H54 (cell line): ENCODE measurements around the gene HTR7.
"Not testable (repeated sequence)": the region's sequence is repeated elsewhere in the genome, so short reads cannot be mapped to it uniquely, and the experiment has no call there.

Source experiments
- DNase-seq: peaks from one replicate; pipeline ENCODE4 v3.0.0; 2011; ENCODE audit warnings: low spot score, mixed read lengths; ENCODE audit not compliant: insufficient read length
- FAIRE-seq: peaks from 3 replicates; lab custom pipeline; 2011; peaks lifted over from hg19 to GRCh38; lab: Jason Lieb, UNC
- POLR2A ChIP-seq: IDR thresholded peaks from 2 replicates; pipeline ENCODE4 v1.6.1; 2011; ENCODE audit warnings: low read depth, mild to moderate bottlenecking, low read length

Gene HTR7

DNA sequence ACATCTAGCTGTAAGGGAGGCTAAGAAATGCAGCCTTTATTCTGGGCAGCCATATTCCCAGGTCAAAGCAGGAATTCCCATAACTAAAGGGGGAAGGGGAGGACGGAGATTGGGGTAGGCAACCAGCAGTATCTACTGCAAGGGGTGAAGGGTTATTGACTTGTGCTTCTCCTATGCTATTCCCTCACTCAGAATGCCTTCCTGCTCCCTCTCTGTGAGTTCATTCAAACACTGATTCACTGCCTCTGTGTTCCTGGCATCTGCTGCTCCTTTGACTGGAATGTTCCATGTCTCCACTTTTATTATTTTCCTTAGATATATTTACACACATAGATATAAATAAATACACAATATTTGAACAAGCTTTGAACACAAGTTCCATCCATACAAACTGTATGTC is 11.1 kb downstream of the HTR7 start:
- no peak for TF ChIP-seq POLR2A
- FAIRE-seq: no peak
- no peak for DNase-seq

- FAIRE-seq (no peak), DNase-seq (no peak)
- TF ChIP-seq POLR2A: no peak
Observed at GRCh38 chr10:90845726-90846125, 12.1 kb downstream of the HTR7 start.

- DNase-seq: no peak
- FAIRE-seq: no peak
- TF ChIP-seq POLR2A: no peak
Observed at GRCh38 chr10:90842725-90843124, 15.1 kb downstream of the HTR7 start.

DNA sequence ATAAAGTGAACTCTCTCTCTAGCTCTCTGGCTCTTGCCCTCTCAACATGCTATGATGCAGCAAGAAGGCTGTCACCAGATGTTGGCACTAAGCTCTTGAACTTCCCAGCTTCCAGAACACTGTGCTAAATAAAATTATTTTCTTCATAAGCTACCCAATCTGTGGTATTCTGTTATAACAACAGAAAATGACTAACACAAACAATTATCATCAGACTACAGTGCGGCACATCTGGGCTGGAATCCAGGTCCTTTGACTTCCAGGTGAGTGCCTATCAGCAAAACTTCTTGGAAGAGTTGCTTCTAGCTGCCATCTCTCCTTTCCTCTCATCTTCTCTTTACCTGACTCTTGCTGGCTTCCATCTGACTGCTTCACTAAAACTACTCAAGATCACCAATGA is 20.4 kb downstream of the HTR7 start:
- TF ChIP-seq POLR2A: no peak
- no peak for FAIRE-seq
- no peak for DNase-seq

GRCh38 chr10:90834326-90834725 is 23.5 kb downstream of the HTR7 start:
- no peak for FAIRE-seq
- no peak for TF ChIP-seq POLR2A
- DNase-seq: no peak

GRCh38 chr10:90832111-90832510 is 25.7 kb downstream of the HTR7 start:
- DNase-seq: no peak
- no peak for TF ChIP-seq POLR2A
- no peak for FAIRE-seq

- no peak for TF ChIP-seq POLR2A
- DNase-seq: no peak
- FAIRE-seq: no peak
Observed at GRCh38 chr10:90822508-90822907, 35.3 kb downstream of the HTR7 start.

DNA sequence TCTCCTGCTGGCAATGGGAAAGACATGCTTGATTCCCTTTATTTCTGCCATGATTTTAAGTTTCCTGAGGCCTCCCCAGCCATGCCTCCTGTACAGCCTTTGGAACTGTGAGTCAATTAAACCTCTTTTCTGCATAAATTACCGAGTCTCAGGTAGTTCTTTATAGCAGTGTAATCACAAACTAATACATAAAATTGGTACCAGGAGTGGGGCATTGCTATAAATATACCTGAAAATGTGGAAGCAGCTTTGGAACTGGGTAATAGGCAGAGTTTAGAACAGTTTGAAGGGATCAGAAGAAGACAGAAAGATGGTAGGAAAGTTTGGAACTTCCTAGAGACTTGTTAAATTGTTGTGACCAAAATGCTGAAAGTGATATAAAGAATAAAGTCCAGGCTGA is 36.0 kb downstream of the HTR7 start:
- DNase-seq, FAIRE-seq: not testable (repeated sequence)

DNA sequence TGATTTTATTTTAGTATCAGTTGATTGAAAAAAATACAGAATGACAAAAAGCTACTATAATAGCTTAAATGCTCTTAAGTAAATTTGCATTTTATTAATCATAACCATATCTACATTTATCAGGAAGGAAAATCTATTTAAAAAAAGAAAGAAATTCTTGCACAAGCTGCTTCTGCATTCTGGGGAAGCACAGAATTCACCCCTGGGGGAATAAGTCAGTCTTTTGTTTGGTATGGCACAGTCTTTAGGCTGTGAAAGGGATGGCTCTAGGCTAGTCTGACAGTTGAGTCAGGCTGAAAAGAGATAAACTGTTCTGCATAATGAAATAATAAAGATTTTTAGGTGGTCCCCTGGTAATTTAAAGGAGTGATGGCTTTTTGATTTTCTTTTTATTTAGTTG is 37.9 kb downstream of the HTR7 start:
- FAIRE-seq (no peak), DNase-seq (no peak)
- TF ChIP-seq POLR2A: no peak

GRCh38 chr10:90818736-90819135 is 39.1 kb downstream of the HTR7 start:
- no peak for FAIRE-seq
- no peak for DNase-seq
- TF ChIP-seq POLR2A: no peak

GRCh38 chr10:90817128-90817889 is 40.5 kb downstream of the HTR7 start:
- FAIRE-seq (no peak), DNase-seq (no peak)
- TF ChIP-seq POLR2A: no peak

DNA sequence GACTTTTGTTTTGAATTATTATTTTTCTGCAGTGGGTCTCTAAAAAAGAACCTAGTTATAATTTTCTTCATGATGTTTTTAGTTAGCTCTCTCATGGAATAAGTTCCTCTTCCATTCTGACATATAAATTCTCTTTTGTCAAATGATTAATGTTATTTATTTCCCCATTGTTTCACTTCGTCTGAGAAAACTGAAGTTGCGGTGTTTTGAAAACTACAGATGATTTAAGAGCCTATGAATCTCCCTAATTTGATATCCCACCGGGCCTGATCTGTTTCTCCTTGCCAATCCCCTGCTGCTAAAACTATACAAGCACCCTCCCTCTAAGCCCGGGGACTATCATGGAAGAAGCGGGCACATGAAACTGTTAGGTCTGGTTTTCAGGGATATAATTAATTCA is 41.4 kb downstream of the HTR7 start:
- no peak for TF ChIP-seq POLR2A
- DNase-seq: no peak
- FAIRE-seq: no peak

DNA sequence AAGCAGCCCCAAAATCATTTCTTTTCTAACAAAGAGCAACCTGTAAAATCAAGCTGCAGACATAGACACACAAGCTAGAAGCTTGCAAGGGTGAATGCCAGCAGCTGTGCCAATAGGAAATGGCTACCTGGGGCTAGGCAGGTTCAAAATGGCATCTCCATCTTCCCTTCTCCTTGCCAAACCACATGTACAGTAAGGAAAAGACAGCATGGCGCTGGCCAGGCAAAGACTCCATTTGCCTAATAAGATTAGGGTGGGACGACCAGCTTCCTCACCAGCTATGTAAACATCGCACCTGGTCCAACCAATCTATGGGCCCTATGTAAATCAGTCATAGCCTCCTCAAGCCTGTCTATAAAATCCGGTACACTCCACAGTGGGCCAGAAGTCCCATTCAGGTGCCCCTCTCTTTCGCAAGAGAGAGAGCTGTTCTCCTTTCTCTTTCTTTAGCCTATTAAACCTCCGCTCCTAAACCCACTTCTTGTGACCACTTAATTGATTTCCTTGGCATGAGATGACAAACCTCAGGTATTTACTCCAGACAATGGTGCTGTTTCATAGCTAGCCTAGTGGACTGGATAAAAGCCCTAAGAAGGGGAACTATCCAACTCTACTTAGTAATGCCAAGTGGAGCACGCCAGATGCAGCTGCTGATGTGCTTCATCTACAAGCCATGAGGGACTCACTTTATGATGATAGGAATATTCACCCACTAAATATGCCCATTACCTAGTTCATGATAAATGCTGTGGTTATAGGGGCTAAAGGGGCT is 44.1 kb downstream of the HTR7 start:
- FAIRE-seq (no peak), DNase-seq (no peak)
- TF ChIP-seq POLR2A: no peak

GRCh38 chr10:90807106-90807505 is 50.7 kb downstream of the HTR7 start:
- not testable (repeated sequence) for DNase-seq, FAIRE-seq

DNA sequence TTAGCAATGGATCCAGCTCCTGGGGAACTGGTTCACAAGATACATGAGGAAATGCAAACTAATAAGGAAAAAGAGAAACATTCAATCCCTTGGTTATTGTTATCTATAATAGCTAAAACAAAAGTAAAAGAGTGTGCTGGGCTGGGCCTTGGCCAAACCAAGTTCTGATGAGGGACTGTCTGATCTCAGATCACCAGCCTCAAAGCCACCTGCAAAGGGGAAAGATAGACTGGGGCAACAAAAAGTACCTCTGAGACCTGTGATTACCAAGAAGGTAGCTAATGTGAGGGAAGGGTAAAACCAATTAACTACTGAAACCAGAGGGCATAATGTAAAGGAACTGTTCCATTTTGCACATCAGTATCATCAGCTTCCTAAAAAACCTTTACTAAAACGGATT is 51.2 kb downstream of the HTR7 start:
- DNase-seq: no peak
- TF ChIP-seq POLR2A: no peak
- no peak for FAIRE-seq
